Esophagus muscularis mucosa (tissue), 4 donors: ENCODE results near the gene C11orf16.

ENCODE experiments used
- EP300 ChIP-seq: sonication (generic); formaldehyde crosslinking; IDR thresholded peaks from one replicate; pipeline ENCODE4 v1.6.1; 2017; ENCODE audit warnings: antibody characterized with exemption
- POLR2A ChIP-seq: fragments of 450-650 bp; IDR thresholded peaks from one replicate; pipeline ENCODE4 v1.6.1; 2017; ENCODE audit warnings: antibody characterized with exemption, moderate library complexity, mild to moderate bottlenecking, low read depth
- POLR2AphosphoS5 ChIP-seq, 2 donors: sonication (generic); formaldehyde crosslinking; IDR thresholded peaks; one replicate each; pipeline ENCODE4 v1.6.1; 2017; ENCODE audit warnings: antibody characterized with exemption in 2 of 2
- TF ChIP-seq, protein P1 (sequence below), 3 experiments: fragments of 200-600 bp in 2 of 3; fragments of 450-650 bp in 1 of 3; sonication (generic) in 2 of 3; IDR thresholded peaks; one replicate each; pipeline ENCODE4 v1.5.1; 2017 to 2019; ENCODE audit warnings: antibody characterized with exemption in 3 of 3, mild to moderate bottlenecking in 2 of 3, moderate library complexity in 1 of 3

DNA sequence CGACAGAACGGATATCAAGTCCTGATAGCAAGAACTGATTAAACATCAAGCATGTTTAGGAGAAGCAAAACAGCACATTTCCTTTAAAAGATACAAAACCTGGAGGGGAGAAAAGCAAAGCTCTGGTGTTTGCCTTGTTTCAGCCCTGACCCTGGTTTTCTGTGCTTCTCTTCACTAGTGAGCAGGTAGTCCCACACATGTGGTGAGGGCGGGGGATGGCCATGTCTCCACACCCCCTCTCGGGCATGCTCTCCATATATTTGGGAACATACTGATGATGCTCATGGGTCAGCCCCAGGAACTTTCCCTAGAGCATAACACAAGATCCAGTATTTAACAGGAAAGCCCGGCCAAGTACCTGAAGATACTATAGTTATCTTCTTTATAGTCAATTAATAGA is 10.1 kb downstream of the C11orf16 start:
- TF ChIP-seq, protein P1, sequence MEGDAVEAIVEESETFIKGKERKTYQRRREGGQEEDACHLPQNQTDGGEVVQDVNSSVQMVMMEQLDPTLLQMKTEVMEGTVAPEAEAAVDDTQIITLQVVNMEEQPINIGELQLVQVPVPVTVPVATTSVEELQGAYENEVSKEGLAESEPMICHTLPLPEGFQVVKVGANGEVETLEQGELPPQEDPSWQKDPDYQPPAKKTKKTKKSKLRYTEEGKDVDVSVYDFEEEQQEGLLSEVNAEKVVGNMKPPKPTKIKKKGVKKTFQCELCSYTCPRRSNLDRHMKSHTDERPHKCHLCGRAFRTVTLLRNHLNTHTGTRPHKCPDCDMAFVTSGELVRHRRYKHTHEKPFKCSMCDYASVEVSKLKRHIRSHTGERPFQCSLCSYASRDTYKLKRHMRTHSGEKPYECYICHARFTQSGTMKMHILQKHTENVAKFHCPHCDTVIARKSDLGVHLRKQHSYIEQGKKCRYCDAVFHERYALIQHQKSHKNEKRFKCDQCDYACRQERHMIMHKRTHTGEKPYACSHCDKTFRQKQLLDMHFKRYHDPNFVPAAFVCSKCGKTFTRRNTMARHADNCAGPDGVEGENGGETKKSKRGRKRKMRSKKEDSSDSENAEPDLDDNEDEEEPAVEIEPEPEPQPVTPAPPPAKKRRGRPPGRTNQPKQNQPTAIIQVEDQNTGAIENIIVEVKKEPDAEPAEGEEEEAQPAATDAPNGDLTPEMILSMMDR (IDR thresholded peaks at IDR 0.05): no peak
- TF ChIP-seq POLR2A: no peak
- TF ChIP-seq EP300: no peak
- no peak for TF ChIP-seq POLR2AphosphoS5 (IDR thresholded peaks at IDR 0.05)
